HFF-Myc (cell line): Measurements from ENCODE around the gene GAGE12D.
"Not testable (repeated sequence)": the region's sequence is repeated elsewhere in the genome, so short reads cannot be mapped to it uniquely, and the experiment has no call there.

Experiments
- DNase-seq: peaks from one replicate; pipeline ENCODE4 v3.0.0-alpha.2; 2011; ENCODE audit warnings: low read depth; ENCODE audit errors: extremely low read depth
- H3K4me3 ChIP-seq: replicated peaks from 2 replicates; pipeline ENCODE4 v1.5.1; 2011; ENCODE audit warnings: low read depth, mild to moderate bottlenecking, control low read depth, low read length

The GAGE12D gene

GRCh38 chrX:49541433-49541832, at the start of gene GAGE12D:
GAGE12D (plus strand) TSS chrX:49541733; CDS start chrX:49542888, 1,155 bp downstream.
- not testable (repeated sequence) for DNase-seq, H3K4me3 ChIP-seq

GRCh38 chrX:49531877-49532276, 9.7 kb upstream of the GAGE12D start, which contains the start of gene GAGE12C:
GAGE12C (plus strand) TSS chrX:49532177; CDS start chrX:49533332, 1,155 bp downstream.
- not testable (repeated sequence) for DNase-seq, H3K4me3 ChIP-seq

- not testable (repeated sequence) for DNase-seq
Observed at GRCh38 chrX:49550989-49551388, 9.5 kb downstream of the GAGE12D start, which contains the start of gene GAGE12E. GAGE12E (plus strand) TSS chrX:49551289; CDS start chrX:49552444, 1,155 bp downstream.

GRCh38 chrX:49560542-49560941, 19.0 kb downstream of the GAGE12D start, which contains the start of gene GAGE12F:
GAGE12F (plus strand) TSS chrX:49560842; CDS start chrX:49561997, 1,155 bp downstream.
- H3K4me3 ChIP-seq, DNase-seq: not testable (repeated sequence)

More at GRCh38 chrX:49550989-49551388, 9.5 kb downstream of the GAGE12D start, which contains the start of gene GAGE12E:
- not testable (repeated sequence) for H3K4me3 ChIP-seq

GRCh38 chrX:49568728-49569127, 27.2 kb downstream of the GAGE12D start:
- DNase-seq, H3K4me3 ChIP-seq: not testable (repeated sequence)

GRCh38 chrX:49569152-49569551, 27.6 kb downstream of the GAGE12D start:
- not testable (repeated sequence) for H3K4me3 ChIP-seq, DNase-seq

- H3K4me3 ChIP-seq, DNase-seq: not testable (repeated sequence)
Observed at GRCh38 chrX:49570100-49570499, 28.6 kb downstream of the GAGE12D start, which contains the start of gene GAGE12G. GAGE12G (plus strand) TSS chrX:49570400; CDS start chrX:49571555, 1,155 bp downstream.

- H3K4me3 ChIP-seq, DNase-seq: not testable (repeated sequence)
Observed at GRCh38 chrX:49579649-49580048, 38.1 kb downstream of the GAGE12D start, which contains the start of gene GAGE12H. GAGE12H (plus strand) TSS chrX:49579949; CDS start chrX:49581104, 1,155 bp downstream.

- H3K4me3 ChIP-seq, DNase-seq: not testable (repeated sequence)
Observed at GRCh38 chrX:49589196-49589595, 47.7 kb downstream of the GAGE12D start, which contains the start of gene GAGE2A. GAGE2A (plus strand) TSS chrX:49589496; CDS start chrX:49590651, 1,155 bp downstream.

GRCh38 chrX:49589769-49590478, 48.4 kb downstream of the GAGE12D start:
- H3K4me3 ChIP-seq, DNase-seq: not testable (repeated sequence)

GRCh38 chrX:49590488-49590887, 49.0 kb downstream of the GAGE12D start:
- not testable (repeated sequence) for H3K4me3 ChIP-seq, DNase-seq
